HG03159 (cell line): Measurements from ENCODE around the gene SLC39A8.
"Not testable (repeated sequence)": the region's sequence is repeated elsewhere in the genome, so short reads cannot be mapped to it uniquely, and the experiment has no call there.

Experiments used
- ATAC-seq: cut with Tn5 transposase; IDR thresholded peaks from one replicate; pipeline ENCODE4 v1.9.1; 2021; ENCODE audit warnings: mild to moderate bottlenecking, moderate library complexity; ENCODE audit not compliant: unreplicated experiment

SLC39A8 gene

DNA sequence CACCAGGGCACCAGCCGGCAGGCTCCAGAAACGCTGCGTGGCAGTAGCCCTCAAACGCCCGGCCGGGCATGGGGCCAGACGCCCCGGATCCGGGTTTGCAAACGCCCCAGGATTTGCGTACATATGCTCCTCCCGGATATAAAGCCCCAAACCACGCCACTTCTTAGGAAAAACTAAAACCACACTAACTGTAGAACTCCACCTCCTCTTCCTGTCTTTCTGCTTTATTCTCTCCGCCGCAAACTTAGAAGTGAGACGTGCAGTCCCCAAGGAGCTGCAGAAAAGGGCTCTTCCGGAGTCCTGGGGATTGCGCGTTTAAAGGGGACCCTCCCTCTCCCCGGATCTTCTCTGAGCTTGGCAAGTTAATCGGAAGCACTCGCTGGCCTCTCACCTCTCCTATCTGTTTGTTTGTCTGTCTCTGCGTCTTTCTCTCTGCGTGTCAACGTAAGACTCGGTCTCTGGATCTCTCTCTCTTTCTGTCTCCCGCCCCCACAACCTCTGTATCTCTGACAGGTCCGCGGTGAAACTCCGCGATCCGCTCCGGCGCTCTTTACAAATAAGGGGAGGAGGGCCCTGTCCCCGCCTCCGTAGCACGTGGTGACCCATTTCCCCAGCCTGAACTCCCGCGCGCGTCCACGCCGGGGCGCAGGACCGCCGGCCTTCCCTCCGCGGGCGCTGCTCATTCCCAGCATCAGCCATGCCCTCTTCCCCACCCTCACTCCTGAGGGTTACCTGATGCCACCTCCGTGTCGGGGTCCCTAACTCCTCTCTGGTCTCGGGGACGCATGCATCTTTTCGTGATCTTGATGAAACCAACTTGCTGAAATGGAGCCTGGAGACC lies at the start of gene SLC39A8:
Gene SLC39A8, minus strand, starts transcription at position 529 of the 841 bp plus-strand sequence. CDS start 820 bp downstream, outside the sequence.
- peak; percentile 87 for ATAC-seq

DNA sequence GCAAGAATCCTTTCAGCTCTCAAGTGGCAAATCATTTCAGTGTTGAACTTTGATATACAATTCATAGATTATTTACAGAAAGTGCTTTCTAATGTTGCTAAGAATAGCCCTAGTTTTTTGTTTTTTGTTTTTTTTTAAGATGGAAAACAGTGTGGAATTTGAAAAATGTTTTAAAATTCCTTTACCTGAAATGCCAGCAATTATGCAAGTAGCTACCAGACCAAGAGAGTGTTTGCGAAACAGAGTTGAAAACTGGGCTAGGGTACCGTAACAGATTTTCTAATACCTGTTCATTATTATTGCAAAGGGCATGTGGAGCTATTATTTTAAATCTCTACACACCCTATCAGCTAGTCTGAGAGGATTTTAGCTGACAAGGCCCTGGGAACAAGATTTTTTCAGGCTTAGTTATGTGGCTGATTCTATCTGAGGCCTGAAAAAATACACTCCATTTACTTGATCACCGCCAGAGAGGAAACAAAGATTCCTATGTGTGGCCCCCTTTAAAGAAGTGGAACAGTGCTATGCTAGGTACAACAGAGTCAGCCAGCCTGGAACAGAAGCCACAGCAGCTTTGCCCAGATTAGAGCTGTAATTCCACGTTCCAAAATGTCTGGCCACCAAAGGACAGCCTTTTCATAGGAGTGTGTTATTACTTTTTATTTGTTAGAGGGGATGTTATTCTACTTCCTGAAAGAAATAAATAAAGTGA lies 46.9 kb upstream of the SLC39A8 start:
- ATAC-seq = no peak

GRCh38 chr4:102390438-102390837 lies 45.2 kb upstream of the SLC39A8 start:
- ATAC-seq = peak; percentile 95

GRCh38 chr4:102388611-102389010 lies 43.3 kb upstream of the SLC39A8 start:
- no peak for ATAC-seq

DNA sequence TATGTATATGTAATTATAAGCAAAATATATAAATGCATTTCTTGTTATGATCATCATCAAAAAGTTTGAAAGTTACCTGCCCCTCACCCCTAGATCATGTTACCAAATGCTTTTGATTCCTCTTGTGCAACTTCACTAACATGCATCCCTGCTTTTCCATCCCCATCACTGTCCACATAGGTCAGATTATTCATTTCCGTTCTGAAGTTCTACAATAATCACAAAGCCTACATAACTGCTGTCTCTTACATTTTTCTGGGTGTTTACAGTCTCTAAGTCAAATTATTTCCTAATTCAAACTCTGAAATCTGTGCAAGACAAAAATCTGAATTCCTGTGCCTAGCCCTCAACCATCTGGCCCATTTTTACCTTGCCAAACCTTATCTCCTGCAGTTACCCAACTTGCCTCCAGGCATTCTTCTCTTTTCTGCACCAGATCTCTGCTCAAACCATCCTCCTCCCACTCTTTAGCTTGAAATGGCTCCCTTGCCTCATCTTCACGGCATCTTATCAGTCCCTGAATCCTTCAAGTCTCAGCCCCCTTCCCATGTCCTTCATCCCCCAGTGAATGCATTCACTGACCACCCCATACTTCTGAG lies 42.4 kb upstream of the SLC39A8 start:
- ATAC-seq = no peak

DNA sequence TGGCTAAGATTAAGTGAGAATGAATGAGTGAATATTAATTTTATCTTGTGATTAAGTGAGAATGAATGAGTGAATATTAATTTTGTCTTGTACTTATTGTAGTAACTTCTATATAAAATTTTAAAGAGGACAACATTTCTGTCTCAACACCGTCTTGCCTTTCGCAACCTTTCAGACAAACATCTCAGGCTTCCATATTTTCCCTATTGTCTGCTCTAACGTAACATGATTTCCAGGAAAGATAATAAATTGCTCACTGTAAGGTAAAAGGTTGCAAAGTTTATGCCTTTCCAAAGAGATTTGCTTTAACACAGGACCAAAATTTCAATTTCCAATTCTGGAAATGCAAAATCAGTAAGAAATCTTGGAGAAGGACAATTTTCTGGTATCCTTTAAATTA lies 41.7 kb upstream of the SLC39A8 start:
- ATAC-seq = no peak

DNA sequence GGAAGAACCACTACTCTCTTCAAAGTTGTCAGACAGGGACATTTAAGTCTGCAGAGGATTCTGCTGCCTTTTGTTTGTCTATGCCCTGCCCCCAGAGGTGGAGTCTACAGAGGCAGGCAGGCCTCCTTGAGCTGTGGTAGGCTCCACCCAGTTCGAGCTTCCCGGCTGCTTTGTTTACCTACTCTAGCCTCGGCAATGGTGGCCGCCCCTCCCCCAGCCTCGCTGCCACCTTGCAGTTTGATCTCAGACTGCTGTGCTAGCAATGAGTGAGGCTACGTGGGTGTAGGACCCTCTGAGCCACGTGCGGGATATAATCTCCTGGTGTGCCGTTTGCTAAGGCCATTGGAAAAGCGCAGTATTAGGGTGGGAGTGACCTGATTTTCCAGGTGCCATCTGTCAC lies 35.0 kb upstream of the SLC39A8 start:
- ATAC-seq = not testable (repeated sequence)

- ATAC-seq = no peak
These were observed 17.7 kb upstream of the SLC39A8 start for GRCh38 chr4:102362922-102363432.

DNA sequence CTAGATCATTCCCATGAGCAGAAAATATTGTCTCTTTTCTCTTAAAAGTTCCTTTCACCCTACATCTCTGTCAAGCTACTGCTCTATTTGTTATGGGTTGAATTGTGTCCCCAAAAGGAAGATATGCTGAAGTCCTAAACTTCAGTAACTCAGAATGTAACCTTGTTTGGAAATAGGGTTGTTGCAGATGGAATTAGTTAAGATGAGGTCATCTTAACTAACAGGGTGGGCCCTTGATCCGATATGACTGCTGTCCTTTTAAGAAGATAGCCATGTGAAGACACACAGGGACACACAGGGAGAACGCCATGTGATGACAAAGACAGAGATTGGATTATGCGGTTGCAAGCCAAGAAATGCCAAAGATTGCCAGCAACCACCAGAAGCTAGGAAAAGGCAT lies 12.8 kb upstream of the SLC39A8 start:
- ATAC-seq = no peak

GRCh38 chr4:102357637-102358036 lies 12.4 kb upstream of the SLC39A8 start:
- not testable (repeated sequence) for ATAC-seq

DNA sequence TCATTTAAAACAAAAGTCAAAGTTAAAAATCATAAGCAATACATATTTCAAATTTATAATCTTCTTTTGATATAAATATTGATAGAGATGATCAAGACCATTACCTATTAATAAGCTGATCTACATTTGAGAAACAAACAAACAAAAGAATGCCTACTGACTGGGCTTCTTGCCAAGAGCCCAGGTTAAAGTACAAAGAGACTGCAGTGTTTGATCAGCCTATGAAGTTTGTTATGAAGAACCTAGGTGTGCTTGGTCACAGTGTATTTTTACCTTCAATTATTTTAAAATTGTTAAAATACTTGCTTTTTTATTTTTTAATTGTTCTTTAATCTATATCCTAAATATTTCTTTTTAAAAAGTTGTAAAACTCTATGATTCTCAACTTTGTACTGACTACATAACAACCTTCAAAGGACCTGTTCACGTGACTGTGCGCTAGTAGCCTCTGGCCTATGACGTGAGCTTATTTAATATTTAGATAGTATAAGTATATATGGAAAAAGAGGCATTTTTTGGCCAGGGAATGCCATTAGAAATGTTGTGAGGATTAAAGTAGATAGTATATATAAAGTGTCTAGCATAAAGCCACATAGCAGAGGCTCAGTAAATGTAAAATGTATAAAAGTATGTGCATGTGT lies 11.4 kb upstream of the SLC39A8 start:
- no peak for ATAC-seq

GRCh38 chr4:102355748-102356147 lies 10.5 kb upstream of the SLC39A8 start:
- no peak for ATAC-seq

- ATAC-seq = no peak
These were observed 9.6 kb upstream of the SLC39A8 start for GRCh38 chr4:102354671-102355454.

- ATAC-seq = no peak
These were observed 7.5 kb upstream of the SLC39A8 start for GRCh38 chr4:102352781-102353180.

GRCh38 chr4:102350634-102351033 lies 5.4 kb upstream of the SLC39A8 start:
- no peak for ATAC-seq

DNA sequence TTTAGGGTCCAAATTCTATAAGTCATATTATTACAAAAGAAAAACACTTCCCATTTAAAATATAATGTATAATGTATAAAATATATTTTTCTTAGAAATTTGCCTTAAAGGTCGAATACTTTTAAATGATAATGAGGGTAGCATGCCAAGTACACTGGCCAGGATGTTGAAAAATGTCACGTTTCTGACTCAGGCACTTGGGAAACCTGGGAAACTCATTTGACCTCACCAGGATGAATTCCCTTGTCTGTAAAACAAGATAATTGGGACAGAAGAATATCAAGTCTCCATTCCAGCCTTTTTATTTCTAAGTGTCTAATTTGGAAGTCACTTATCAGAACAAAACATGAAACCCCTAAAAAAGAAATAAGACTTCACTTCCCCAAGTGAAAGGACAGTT lies 3.4 kb upstream of the SLC39A8 start:
- ATAC-seq = no peak

- no peak for ATAC-seq
These were observed 466 bp upstream of the SLC39A8 start for GRCh38 chr4:102345795-102346100.

- peak; percentile 54 for ATAC-seq
These were observed 745 bp downstream of the SLC39A8 start for GRCh38 chr4:102344520-102344953.

DNA sequence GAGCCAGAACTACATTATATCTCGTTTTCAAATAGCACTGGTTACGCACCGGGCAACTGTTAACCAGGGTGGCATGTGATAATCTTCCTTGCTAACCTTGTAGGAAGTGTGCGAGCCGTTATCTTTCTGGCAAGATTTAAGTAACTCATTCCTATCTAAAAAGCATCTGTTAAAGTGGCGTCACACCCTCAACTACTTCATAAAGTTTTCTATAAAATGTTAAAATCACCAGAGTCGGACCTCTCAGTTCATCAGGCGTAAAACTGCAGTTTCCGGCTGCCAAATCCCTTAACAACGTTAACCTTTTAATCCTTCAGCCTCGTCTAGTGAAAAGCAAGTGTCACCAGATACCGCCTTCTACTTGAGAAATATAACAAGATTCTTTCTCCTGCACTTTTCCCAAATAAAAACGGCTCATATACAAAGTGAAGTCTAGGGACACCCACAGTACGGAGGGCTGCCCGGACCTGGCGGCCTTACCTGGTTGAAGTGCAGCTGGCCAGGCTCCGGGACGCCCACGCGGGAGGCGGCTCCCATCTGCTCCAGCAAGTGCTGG lies 1.2 kb downstream of the SLC39A8 start:
- ATAC-seq = peak; percentile 1
